HG03521 (cell line): Measurements from ENCODE around the gene DNAAF6.
"Not testable (repeated sequence)": the region's sequence is repeated elsewhere in the genome, so short reads cannot be mapped to it uniquely, and the experiment has no call there.

Experiments
- ATAC-seq: cut with Tn5 transposase; IDR thresholded peaks from one replicate; pipeline ENCODE4 v1.9.1; 2021; ENCODE audit warnings: mild to moderate bottlenecking, moderate library complexity; ENCODE audit not compliant: unreplicated experiment

The DNAAF6 gene

GRCh38 chrX:107205770-107206696, at the start of gene DNAAF6, which contains the start of gene NUP62CL:
Gene DNAAF6, plus strand, starts transcription at chrX:107206611. Its CDS starts 6,265 bp downstream, at chrX:107212876.
Gene NUP62CL, minus strand, starts transcription at chrX:107206433. Its CDS starts 31,287 bp downstream, at chrX:107175146.
- peak; percentile 94 for ATAC-seq

GRCh38 chrX:107157618-107158017, 48.8 kb upstream of the DNAAF6 start:
- ATAC-seq: not testable (repeated sequence)

- ATAC-seq: no peak
Measured at GRCh38 chrX:107167163-107167921, 39.1 kb upstream of the DNAAF6 start.

GRCh38 chrX:107168257-107168656, 38.2 kb upstream of the DNAAF6 start:
- no peak for ATAC-seq

- ATAC-seq: no peak
Measured at GRCh38 chrX:107168712-107169111, 37.7 kb upstream of the DNAAF6 start.

GRCh38 chrX:107171369-107172102, 34.9 kb upstream of the DNAAF6 start:
- no peak for ATAC-seq

GRCh38 chrX:107197319-107197718, 9.1 kb upstream of the DNAAF6 start:
- ATAC-seq: no peak

GRCh38 chrX:107198074-107198473, 8.3 kb upstream of the DNAAF6 start:
- not testable (repeated sequence) for ATAC-seq

GRCh38 chrX:107199491-107199890, 6.9 kb upstream of the DNAAF6 start:
- no peak for ATAC-seq

- no peak for ATAC-seq
Measured at GRCh38 chrX:107204068-107204605, 2.3 kb upstream of the DNAAF6 start.

GRCh38 chrX:107206697-107207065, 270 bp downstream of the DNAAF6 start:
- ATAC-seq: no peak

GRCh38 chrX:107207089-107207488, 678 bp downstream of the DNAAF6 start:
- ATAC-seq: no peak

- ATAC-seq: no peak
Measured at GRCh38 chrX:107207943-107208342, 1.5 kb downstream of the DNAAF6 start.

- ATAC-seq: no peak
Measured at GRCh38 chrX:107213477-107213876, 7.1 kb downstream of the DNAAF6 start.

GRCh38 chrX:107226757-107227156, 20.3 kb downstream of the DNAAF6 start:
- ATAC-seq: no peak

GRCh38 chrX:107227780-107228485, 21.5 kb downstream of the DNAAF6 start:
- no peak for ATAC-seq

GRCh38 chrX:107228486-107228819, 22.0 kb downstream of the DNAAF6 start:
- no peak for ATAC-seq

GRCh38 chrX:107272431-107272921, 66.1 kb downstream of the DNAAF6 start:
- no peak for ATAC-seq

- ATAC-seq: no peak
Measured at GRCh38 chrX:107273795-107274194, 67.4 kb downstream of the DNAAF6 start.

- no peak for ATAC-seq
Measured at GRCh38 chrX:107288676-107289075, 82.3 kb downstream of the DNAAF6 start.
